Activated CD4-positive, alpha-beta T cell treated with anti-CD3 and anti-CD28 coated beads for 36 hours (primary cell): ENCODE measurements around the gene ALKBH5. TPM values are rescaled to one million over a fixed set of nuclear protein-coding genes. Genes with fewer than 3 reads are reported as not detected.

ENCODE experiments used
- ATAC-seq: fragments of 200-7000 bp; cut with Tn5 transposase; one replicate; pipeline ENCODE4 v1.10.0; 2021; ENCODE audit warnings: mild to moderate bottlenecking, moderate library complexity
- CTCF ChIA-PET: fragments of 350-600 bp; sonication (Branson Sonifier 250); formaldehyde crosslinking; loops from one replicate; lab custom pipeline; 2021; ENCODE audit warnings: antibody characterized with exemption; lab: Charles Lee
- POLR2A ChIA-PET: fragments of 350-600 bp; sonication (Branson Sonifier 250); formaldehyde crosslinking; loops from one replicate; lab custom pipeline; 2021; ENCODE audit warnings: antibody characterized with exemption, inconsistent platforms; lab: Charles Lee
- DNase-seq: peaks from one replicate; pipeline ENCODE4 v3.0.0-alpha.2; 2020
- H3K27ac Mint-ChIP-seq: one replicate; pipeline ENCODE4 v1.8.0; 2021; ENCODE audit warnings: mixed read lengths
- H3K27me3 Mint-ChIP-seq: one replicate; pipeline ENCODE4 v1.8.0; 2021; ENCODE audit warnings: mixed read lengths
- H3K36me3 Mint-ChIP-seq: one replicate; pipeline ENCODE4 v1.8.0; 2021; ENCODE audit warnings: low read depth, mixed read lengths
- H3K4me1 Mint-ChIP-seq: one replicate; pipeline ENCODE4 v1.8.0; 2021; ENCODE audit warnings: mixed read lengths
- H3K4me3 Mint-ChIP-seq: one replicate; pipeline ENCODE4 v1.8.0; 2021; ENCODE audit warnings: mild to moderate bottlenecking, moderate library complexity, mixed read lengths
- H3K9me3 Mint-ChIP-seq: one replicate; pipeline ENCODE4 v1.8.0; 2021; ENCODE audit warnings: low read depth, mixed read lengths
- intact Hi-C, 2 experiments: fragments of 100-400 bp; cut with DNase I in 1 of 2; cut with micrococcal nuclease in 1 of 2; formaldehyde crosslinking; loops; one replicate each; pipeline versions ENCODE4 v1.14.2 to v1.15.1; 2022 to 2024; cut with DNase I, micrococcal nuclease
- total RNA-seq, 2 experiments: library from RNA; stranded (reverse); gene quantifications; one replicate each; pipeline ENCODE4 v1.2.3, GENCODE V29; 2021

Gene ALKBH5
- total RNA-seq, 2 experiments from 2014 or later = 163 to 168 TPM

DNA sequence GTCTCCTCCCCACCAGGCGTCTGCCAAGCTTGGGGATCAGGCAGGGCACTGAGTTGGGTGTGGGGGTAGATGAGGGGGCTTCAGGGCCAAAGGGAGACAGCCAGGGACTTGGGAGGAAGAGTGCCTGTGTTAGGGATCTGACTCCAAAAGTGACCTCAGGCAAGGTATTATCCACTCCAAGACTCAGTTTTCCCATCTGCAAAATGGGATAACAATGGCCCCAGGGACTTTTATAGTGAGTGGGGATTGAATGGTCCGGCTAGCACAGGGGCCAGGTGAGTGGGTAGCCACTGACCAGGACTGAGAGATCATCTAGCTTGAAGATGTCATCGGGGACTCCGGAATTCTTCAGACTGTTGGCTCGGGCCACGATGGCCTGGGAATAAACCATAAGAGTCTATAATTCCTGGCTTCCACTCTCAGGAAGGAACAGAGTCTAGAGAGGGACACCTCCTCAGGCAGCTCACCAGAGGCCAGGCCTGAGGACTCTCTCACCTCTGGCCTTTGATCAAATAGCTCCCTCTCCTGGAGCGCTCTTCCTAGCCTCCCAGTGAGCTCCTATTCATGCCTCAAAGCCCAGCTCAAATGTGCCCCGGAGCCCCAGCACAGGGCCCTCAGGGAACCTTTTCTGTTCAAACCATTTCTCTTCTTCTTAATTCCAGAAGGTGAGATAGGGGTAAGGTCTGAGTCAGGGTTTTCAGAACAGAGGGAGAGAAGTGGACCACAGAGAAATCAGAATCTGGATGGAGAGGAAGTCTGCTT is 71.4 kb downstream of the ALKBH5 start:
- POLR2A ChIA-PET = no interaction called here
- Mint-ChIP-seq H3K4me3 (no peak overlapping the region), H3K27me3 (no peaks in the 10 kb centered on the region), H3K36me3 (peaks cover 32% of the 10 kb centered on the region), H3K9me3 (no peaks in the 10 kb centered on the region), H3K4me1 (peaks cover 27% of the 10 kb centered on the region), H3K27ac (no peak overlapping the region)
- intact Hi-C loops = no loop called here
- CTCF ChIA-PET = interaction anchor here (0.9 to 1.2 kb wide), 2 partner anchors 24 to 37 kb away, joined by 3 read pairs; no protein-coding TSS in a partner anchor
- ATAC-seq (no peak), DNase-seq (no peak)

DNA sequence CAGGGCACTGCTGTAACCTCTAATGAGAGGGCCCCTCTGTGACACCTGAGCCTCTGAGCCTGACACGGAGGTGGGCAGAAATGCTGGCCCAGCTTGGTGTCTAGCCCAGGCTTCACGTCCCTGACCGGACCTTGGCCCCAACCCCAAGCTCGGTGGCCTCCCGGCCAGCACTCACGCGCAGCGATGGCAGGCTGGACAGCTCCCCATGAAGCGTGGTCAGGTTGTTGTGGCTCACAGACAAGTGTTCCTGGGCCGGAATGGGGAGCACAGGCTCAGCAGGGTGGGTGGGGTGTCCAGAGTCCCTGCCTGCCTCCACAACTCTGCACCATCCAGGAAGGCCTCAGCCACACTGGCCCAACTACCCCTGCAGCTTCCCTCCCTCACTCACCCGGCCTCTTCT is 72.7 kb downstream of the ALKBH5 start:
- no peak for DNase-seq
- ATAC-seq = no peak
- H3K36me3 Mint-ChIP-seq = peaks cover 23% of the 10 kb centered on the region
- H3K4me3 Mint-ChIP-seq = no peak overlapping the region
- peaks cover 31% of the 10 kb centered on the region for H3K4me1 Mint-ChIP-seq
- CTCF ChIA-PET = interaction anchor here (0.7 to 1.2 kb wide), 2 partner anchors 8 to 47 kb away, joined by 3 to 5 read pairs; no protein-coding TSS in a partner anchor
- intact Hi-C loops = no loop called here
- POLR2A ChIA-PET = no interaction called here
- H3K27ac Mint-ChIP-seq = no peak overlapping the region
- no peaks in the 10 kb centered on the region for H3K9me3 Mint-ChIP-seq
- no peaks in the 10 kb centered on the region for H3K27me3 Mint-ChIP-seq

DNA sequence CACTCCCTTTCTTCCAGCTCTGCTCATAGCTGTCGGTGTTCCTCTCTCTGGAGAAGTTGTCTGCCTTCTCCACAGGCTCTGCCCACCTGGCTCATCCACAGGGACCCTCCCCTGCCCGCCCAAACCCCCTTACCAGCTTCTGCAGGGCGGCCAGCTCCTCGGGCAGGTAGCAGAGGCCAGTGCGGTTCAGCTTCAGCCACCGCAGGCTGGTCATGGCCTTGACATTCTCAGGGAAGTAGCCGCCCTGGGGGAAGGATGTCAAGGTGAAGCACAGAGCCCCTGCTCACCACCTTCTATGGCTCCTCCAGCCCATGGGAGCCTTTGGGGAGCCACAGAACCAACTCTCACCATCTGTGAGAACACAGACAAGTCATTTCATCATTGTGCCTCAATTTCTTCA is 73.1 kb downstream of the ALKBH5 start:
- Mint-ChIP-seq H3K9me3 (no peaks in the 10 kb centered on the region), H3K36me3 (peaks cover 20% of the 10 kb centered on the region), H3K4me1 (peaks cover 36% of the 10 kb centered on the region), H3K27ac (peak overlapping the region; percentile 67), H3K27me3 (no peaks in the 10 kb centered on the region), H3K4me3 (peak overlapping the region; percentile 96)
- intact Hi-C loops = no loop called here
- DNase-seq = no peak
- ChIA-PET POLR2A (no interaction called here), CTCF (interaction anchor here (0.7 to 1.7 kb wide), 3 partner anchors 9 to 72 kb away, joined by 3 to 5 read pairs (median 3); no protein-coding TSS in a partner anchor)
- no peak for ATAC-seq

DNA sequence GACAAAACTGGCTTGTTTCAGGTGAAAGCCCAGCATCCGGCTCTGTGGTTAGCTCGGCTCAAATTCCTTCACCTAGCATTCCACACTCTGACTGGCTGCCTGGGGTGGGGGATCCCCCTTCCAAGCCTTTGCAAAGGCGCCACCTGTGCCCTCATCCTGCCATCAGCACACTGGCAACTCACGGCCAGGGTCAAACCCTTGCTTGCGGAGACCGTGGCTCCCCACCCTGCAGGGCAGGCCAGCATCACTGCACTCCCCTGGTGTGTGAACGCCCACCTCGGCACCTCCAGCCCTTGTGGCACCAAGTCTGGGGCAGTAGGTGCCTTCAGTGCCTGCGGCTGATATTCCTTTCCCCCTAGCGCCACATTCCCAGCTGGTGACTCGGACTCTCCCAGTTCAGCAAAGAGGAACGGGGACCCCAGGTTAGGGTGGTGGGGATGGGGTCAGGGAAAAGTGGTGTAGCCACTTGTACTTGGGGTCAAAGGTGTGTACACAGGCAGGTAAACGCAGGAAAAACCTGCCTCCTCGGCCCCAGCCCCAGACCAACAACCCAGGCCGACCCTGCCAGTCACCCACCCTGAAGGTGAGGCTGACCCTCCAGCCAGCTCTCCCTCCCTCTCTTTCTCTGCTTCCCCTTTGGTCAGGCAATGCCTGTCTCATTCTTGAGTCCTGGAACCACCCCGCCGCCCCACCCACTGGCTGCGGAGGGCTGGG is 73.8 kb downstream of the ALKBH5 start:
- Mint-ChIP-seq H3K4me1 (peaks cover 41% of the 10 kb centered on the region), H3K9me3 (no peaks in the 10 kb centered on the region), H3K27ac (peak overlapping the region; percentile 94), H3K4me3 (peak overlapping the region; percentile 96), H3K27me3 (no peaks in the 10 kb centered on the region), H3K36me3 (peaks cover 17% of the 10 kb centered on the region)
- POLR2A ChIA-PET = no interaction called here
- ATAC-seq = peak; percentile 6
- intact Hi-C loops = no loop called here
- peak; percentile 67 for DNase-seq
- CTCF ChIA-PET = interaction anchor here (0.5 to 1.7 kb wide), 3 partner anchors 9 to 73 kb away, joined by 3 to 5 read pairs (median 3); no protein-coding TSS in a partner anchor

DNA sequence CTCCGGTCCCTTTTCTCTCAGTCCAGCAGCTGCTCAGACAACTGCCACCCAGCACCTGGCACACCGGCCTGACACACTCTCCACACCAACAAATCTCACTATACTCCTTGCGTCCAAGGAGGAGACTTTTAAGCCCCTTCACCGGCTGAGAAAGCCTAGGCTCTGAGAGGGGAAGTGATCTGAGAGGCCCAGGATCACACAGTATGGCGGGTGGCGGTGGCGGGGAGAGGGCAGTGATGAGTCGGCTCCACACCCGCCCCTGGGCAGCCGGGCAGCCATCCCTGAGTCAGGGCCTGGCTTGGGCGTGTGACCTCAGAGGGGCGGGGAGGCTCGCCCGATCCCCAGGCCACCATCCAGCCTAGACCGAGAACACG is 74.3 kb downstream of the ALKBH5 start:
- peak overlapping the region; percentile 94 for H3K27ac Mint-ChIP-seq
- peaks cover 17% of the 10 kb centered on the region for H3K36me3 Mint-ChIP-seq
- intact Hi-C loops = loop anchor here in 1 of 2 experiments (1.0 kb wide), 1 partner anchor 33 kb away; the partner anchor contains the start of gene LLGL1
- no peaks in the 10 kb centered on the region for H3K9me3 Mint-ChIP-seq
- peaks cover 42% of the 10 kb centered on the region for H3K4me1 Mint-ChIP-seq
- ATAC-seq (peak; percentile 37), DNase-seq (peak; percentile 75)
- ChIA-PET CTCF (interaction anchor here (0.5 to 1.7 kb wide), 2 partner anchors 71 to 73 kb away, joined by 3 read pairs; no protein-coding TSS in a partner anchor), POLR2A (no interaction called here)
- H3K4me3 Mint-ChIP-seq = peak overlapping the region; percentile 96
- H3K27me3 Mint-ChIP-seq = no peaks in the 10 kb centered on the region

DNA sequence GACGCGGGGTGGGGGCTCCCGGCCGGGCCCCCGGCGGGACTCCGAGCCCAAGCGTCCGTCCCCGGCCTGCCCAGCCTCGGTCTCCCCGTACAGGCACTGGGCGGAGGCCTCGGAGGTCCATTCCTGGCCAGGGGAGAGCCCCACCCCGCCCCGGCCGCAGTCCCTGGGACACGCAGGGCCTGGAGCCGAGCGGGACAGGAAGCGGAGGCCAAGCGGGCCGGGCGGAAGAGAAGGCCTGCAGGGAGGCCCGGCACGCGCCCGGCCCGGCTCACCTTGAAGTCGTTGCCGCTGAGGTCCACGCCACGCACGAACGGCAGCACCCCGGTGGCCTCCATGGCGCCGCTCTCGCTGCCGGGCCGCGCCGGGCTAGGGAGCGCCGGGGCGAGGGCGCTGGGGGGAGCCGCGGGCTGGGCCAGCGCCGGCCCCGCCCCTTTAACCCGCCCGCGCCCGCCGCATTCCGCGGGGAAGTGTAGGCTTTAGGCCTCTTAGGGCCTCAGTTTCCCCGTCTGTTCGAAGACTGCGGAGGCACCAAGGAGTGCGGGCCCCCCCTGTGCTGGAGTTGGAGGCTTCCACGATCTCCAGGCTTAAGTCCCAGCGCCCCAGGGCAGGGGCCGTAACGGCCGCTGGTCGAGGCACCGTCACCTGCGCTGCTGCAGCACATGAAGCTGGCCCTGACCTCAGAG is 74.9 kb downstream of the ALKBH5 start, which contains the start of gene FLII:
Gene FLII, minus strand, starts transcription at position 383 of the 683 bp plus-strand sequence. Its CDS starts 48 bp downstream, at position 335.
- DNase-seq (peak; percentile 66), ATAC-seq (peak; percentile 28)
- intact Hi-C loops = loop anchor here in 1 of 2 experiments (1.0 kb wide), 1 partner anchor 33 kb away; the partner anchor contains the start of gene LLGL1
- POLR2A ChIA-PET = no interaction called here
- no peaks in the 10 kb centered on the region for H3K9me3 Mint-ChIP-seq
- CTCF ChIA-PET = interaction anchor here (0.7 to 1.7 kb wide), 2 partner anchors 60 to 74 kb away, joined by 3 read pairs; no protein-coding TSS in a partner anchor
- H3K4me1 Mint-ChIP-seq = peaks cover 42% of the 10 kb centered on the region
- H3K36me3 Mint-ChIP-seq = peaks cover 13% of the 10 kb centered on the region
- peak within 1 kb of the TSS; percentile 96 for H3K4me3 Mint-ChIP-seq
- H3K27me3 Mint-ChIP-seq = no peaks in the 10 kb centered on the region
- H3K27ac Mint-ChIP-seq = peak within 1 kb of the TSS; percentile 94

Other genes starting within 250 kb of the ALKBH5 start
- gene TOM1L2, start 211.4 kb upstream of the ALKBH5 start, total RNA-seq = 10 to 100 TPM; 11.3 to 11.9 TPM
- under 1 TPM; 0.11 to 0.18 TPM for gene DRC3, start 211.0 kb upstream of the ALKBH5 start, total RNA-seq
- gene ATPAF2, start 144.7 kb upstream of the ALKBH5 start, total RNA-seq = 10 to 100 TPM; 32.9 to 40.3 TPM
- 1 to 10 TPM; 6.7 to 7.7 TPM for gene GID4, start 144.4 kb upstream of the ALKBH5 start, total RNA-seq
- gene DRG2, start 95.9 kb upstream of the ALKBH5 start, total RNA-seq = 10 to 100 TPM; 42.5 to 45.6 TPM
- gene MYO15A, start 75.1 kb upstream of the ALKBH5 start, total RNA-seq = 1 to 10 TPM; 1.1 to 1.5 TPM
- 10 to 100 TPM; 17.5 to 18.4 TPM for gene LLGL1, start 41.8 kb downstream of the ALKBH5 start, total RNA-seq
- gene FLII, start 74.9 kb downstream of the ALKBH5 start, total RNA-seq = 100 to 1,000 TPM; 282 to 364 TPM
- 1 to 10 TPM; 3.3 to 5.2 TPM for gene MIEF2, start 76.8 kb downstream of the ALKBH5 start, total RNA-seq
- gene TOP3A, start 131.2 kb downstream of the ALKBH5 start, total RNA-seq = 10 to 100 TPM; 44.1 to 57.9 TPM
- gene SMCR8, start 131.5 kb downstream of the ALKBH5 start, total RNA-seq = 10 to 100 TPM; 13.2 to 14.5 TPM
- gene SHMT1, start 179.7 kb downstream of the ALKBH5 start, total RNA-seq = 10 to 100 TPM; 58.7 to 61.0 TPM
- gene EVPLL, start 193.9 kb downstream of the ALKBH5 start, total RNA-seq = under 1 TPM in 1 of 2 experiments, not detected in 1; 0.37 TPM